A673 (cell line): Measurements from ENCODE around the gene PLEKHG2.

Experiments
- CTCF ChIP-seq: fragments of 300-800, 200-600 bp; sonication (generic); conservative IDR thresholded peaks from 2 replicates; pipeline ENCODE4 v1.5.1; 2017; ENCODE audit warnings: low read depth, mild to moderate bottlenecking, antibody characterized with exemption, low read length, moderate library complexity, mixed read lengths
- EZH2 ChIP-seq: fragments of 200-600 bp; sonication (generic); IDR thresholded peaks from 2 replicates; pipeline ENCODE4 v1.6.1; 2017; ENCODE audit warnings: borderline replicate concordance, low read depth, mild to moderate bottlenecking, mixed read lengths, antibody characterized with exemption, low read length; ENCODE audit not compliant: poor library complexity, severe bottlenecking

GRCh38 chr19:39463403-39463802 lies 50.9 kb downstream of the PLEKHG2 start:
- no peak for TF ChIP-seq CTCF
- no peak for TF ChIP-seq EZH2
